H54 (cell line): ENCODE measurements around the gene FOXO3.

Source experiments
- DNase-seq: peaks from one replicate; pipeline ENCODE4 v3.0.0; 2011; ENCODE audit warnings: low spot score, mixed read lengths; ENCODE audit not compliant: insufficient read length
- FAIRE-seq: peaks from 3 replicates; lab custom pipeline; 2011; peaks lifted over from hg19 to GRCh38; lab: Jason Lieb, UNC
- POLR2A ChIP-seq: IDR thresholded peaks from 2 replicates; pipeline ENCODE4 v1.6.1; 2011; ENCODE audit warnings: low read depth, mild to moderate bottlenecking, low read length

FOXO3 gene

GRCh38 chr6:108588586-108588985, 27.9 kb downstream of the FOXO3 start:
- TF ChIP-seq POLR2A, result no peak
- DNase-seq, result no peak
- FAIRE-seq, result no peak

DNA sequence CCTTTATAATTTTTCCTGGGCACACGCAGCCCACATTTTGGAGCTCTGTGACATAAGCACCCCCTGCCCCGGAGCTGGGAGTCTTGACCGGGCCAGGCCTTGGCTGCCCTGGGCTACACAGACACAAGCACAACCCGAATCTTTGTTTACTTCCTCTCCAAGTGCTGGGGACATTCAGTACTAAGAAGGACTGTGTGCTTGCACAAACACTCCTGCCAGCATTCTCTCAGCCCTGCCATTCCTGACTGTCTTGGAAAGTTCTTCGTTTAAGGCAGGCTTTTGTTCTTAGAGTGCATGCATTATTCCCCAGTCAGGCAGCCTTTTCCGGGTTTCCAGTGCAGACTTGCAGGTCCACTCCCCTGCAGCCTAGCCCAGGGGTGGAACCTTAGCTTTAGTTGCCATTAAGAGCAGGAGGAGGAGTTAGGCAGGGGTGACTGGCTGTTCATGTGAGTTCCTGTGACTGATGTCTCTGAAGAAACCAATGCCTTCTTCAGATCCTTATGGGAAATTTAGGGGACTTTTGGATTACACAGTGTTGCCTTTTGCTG, 28.6 kb downstream of the FOXO3 start:
- no peak for TF ChIP-seq POLR2A
- FAIRE-seq (peak; percentile 48), DNase-seq (no peak)

- DNase-seq (no peak), FAIRE-seq (no peak)
- no peak for TF ChIP-seq POLR2A
These were observed 30.5 kb downstream of the FOXO3 start for GRCh38 chr6:108591040-108591816.

- TF ChIP-seq POLR2A, result no peak
- no peak for DNase-seq
- FAIRE-seq, result no peak
These were observed 31.9 kb downstream of the FOXO3 start for GRCh38 chr6:108592371-108593337.

- no peak for FAIRE-seq
These were observed 33.4 kb downstream of the FOXO3 start for GRCh38 chr6:108594151-108594550.

GRCh38 chr6:108594640-108595039, 33.9 kb downstream of the FOXO3 start:
- FAIRE-seq, result no peak
- no peak for TF ChIP-seq POLR2A

More at GRCh38 chr6:108594151-108594550, 33.4 kb downstream of the FOXO3 start:
- no peak for DNase-seq
- TF ChIP-seq POLR2A, result no peak

GRCh38 chr6:108596956-108597355, 36.2 kb downstream of the FOXO3 start:
- TF ChIP-seq POLR2A, result no peak
- DNase-seq, result no peak
- no peak for FAIRE-seq

More at GRCh38 chr6:108594640-108595039, 33.9 kb downstream of the FOXO3 start:
- no peak for DNase-seq

- FAIRE-seq (no peak), DNase-seq (no peak)
- no peak for TF ChIP-seq POLR2A
These were observed 37.0 kb downstream of the FOXO3 start for GRCh38 chr6:108597572-108598304.

DNA sequence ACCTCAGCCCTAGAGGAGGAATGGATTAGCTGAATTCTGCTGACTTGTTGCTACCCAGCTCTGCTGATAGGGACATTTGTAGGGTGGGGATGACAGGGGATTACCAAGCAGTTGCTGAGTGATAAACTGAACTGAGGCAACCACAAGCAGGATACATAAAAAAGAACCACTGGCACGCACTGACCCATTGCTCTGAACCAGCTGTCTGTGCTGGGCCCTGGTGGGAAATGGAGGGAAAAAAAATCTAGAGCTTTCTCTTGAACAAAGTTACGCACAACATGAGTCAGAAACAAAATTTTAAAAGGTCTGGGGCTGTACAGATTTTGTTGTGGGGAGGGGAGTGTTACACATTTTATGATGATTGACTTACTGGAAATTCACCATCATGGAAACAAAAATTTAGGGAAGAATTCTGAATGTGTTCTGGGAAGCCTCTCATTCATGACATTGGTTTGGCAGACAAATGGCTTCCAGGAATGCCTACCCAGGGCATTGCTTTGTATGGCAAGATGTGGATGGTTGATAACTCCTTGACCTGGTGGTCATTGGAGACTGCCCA, 37.7 kb downstream of the FOXO3 start:
- no peak for TF ChIP-seq POLR2A
- DNase-seq, result no peak
- FAIRE-seq, result no peak

GRCh38 chr6:108604156-108604555, 43.4 kb downstream of the FOXO3 start:
- DNase-seq (no peak), FAIRE-seq (no peak)
- no peak for TF ChIP-seq POLR2A

DNA sequence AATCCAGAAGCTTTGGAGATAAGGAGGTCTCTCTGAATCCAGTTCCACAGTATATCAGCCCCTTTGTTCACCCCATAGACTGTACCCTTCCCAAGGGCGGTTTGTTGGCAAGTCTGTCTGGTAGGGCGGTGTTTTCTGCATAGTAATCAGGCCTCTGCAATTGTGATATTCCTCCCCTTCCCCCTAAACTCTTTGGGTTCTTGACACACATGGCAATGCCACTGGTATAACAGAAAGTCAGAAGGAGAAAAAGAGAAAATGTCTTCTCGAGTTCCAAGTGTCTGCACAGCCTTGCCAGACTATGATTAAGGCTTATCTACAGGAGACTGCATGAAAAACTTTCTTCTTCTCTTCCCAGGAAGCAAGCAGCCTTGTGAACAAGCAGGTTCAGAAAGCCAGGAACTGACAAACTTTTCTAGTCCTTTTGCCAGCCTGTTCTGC, 45.6 kb downstream of the FOXO3 start:
- no peak for FAIRE-seq

DNA sequence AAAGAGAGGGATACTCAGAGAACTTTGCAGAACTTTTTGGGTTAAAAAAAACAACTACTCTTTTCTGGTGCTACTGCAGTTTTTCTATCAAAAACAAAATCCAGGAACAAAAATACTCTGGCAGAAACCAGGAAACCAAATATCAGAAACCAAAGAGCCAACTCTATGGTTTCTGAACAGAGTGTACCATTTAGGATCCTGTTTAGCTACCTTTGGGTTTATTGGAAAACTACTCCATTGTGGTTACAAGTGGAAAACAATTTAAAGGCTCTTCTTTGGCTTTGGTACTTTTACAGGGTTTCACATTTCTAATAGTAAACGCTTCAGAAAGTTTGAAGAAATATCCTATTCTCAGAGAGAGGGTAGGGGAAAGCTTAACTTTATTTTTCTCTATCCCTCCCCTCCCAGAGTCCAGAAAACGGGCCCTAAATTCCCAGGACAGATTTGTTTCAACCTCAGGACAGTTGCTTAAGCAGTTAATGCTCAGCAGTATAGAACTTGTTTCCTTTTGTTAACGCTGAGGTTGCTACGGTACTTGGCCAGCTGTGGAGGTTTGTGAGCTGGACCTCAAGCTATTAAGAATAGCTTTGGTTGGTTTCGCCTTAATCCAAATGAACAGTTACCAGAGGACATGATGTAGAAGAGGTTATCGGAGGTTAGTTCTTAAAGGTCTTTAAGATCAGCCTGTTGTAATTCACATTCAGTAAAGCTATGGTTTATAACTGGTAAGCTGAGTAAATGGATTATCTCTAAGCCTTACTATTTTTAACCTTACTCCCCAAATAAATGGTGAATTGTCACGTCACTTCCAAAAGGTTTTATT, 47.9 kb downstream of the FOXO3 start:
- DNase-seq (no peak), FAIRE-seq (no peak)
- no peak for TF ChIP-seq POLR2A

More for the DNA sequence above, 45.6 kb downstream of the FOXO3 start:
- TF ChIP-seq POLR2A, result no peak
- no peak for DNase-seq
